T-cell (primary cell): ENCODE measurements around the gene CDX2. TPM values are rescaled to one million over a fixed set of nuclear protein-coding genes. Genes with fewer than 3 reads are reported as not detected.

ENCODE experiments used
- ATAC-seq, 4 experiments: fragments of 200-7000 bp in 3 of 4; fragments of 150-1000 bp in 1 of 4; cut with Tn5 transposase; replicated peaks in 1 of 4; 1 replicate in 3 of 4; 2 replicates in 1 of 4; pipeline ENCODE4 v1.10.0; 2021; ENCODE audit warnings: moderate library complexity in 3 of 4, mild to moderate bottlenecking in 2 of 4, moderate number of reproducible peaks in 1 of 4
- CTCF ChIA-PET, 2 donors: fragments of 300-600 bp; sonication (Branson Sonifier 250); formaldehyde crosslinking; loops; one replicate each; lab custom pipeline; 2022; ENCODE audit warnings: antibody characterized with exemption in 2 of 2; lab: Charles Lee
- POLR2A ChIA-PET, 2 donors: fragments of 300-600 bp; sonication (Branson Sonifier 250); formaldehyde crosslinking; loops; one replicate each; lab custom pipeline; 2022; ENCODE audit warnings: antibody characterized with exemption in 2 of 2; lab: Charles Lee
- DNase-seq, 35 experiments: peaks; one replicate each; pipeline versions ENCODE4 v3.0.0 to v3.0.0-alpha.2; 2013 to 2023
- H3K27ac ChIP-seq: one replicate; pipeline ENCODE4 v1.5.1; 2013; ENCODE audit warnings: low read length
- H3K27me3 ChIP-seq, 2 experiments: replicated peaks in 1 of 2; 1 replicate in 1 of 2; 2 replicates in 1 of 2; pipeline versions ENCODE4 v1.6.1 to v1.7.0; 2013; ENCODE audit warnings: low read length in 1 of 2, mixed read lengths in 1 of 2; ENCODE audit not compliant: control insufficient read depth in 2 of 2, insufficient read depth in 2 of 2; ENCODE audit errors: extremely low read depth in 1 of 2
- H3K36me3 ChIP-seq, 2 donors: 1 replicate in 1 of 2; 2 replicates in 1 of 2; pipeline versions ENCODE4 v1.6.1 to v1.7.0; 2013; ENCODE audit warnings: low read length in 1 of 2; ENCODE audit not compliant: control insufficient read depth in 2 of 2, insufficient read depth in 1 of 2; ENCODE audit errors: extremely low read depth in 1 of 2
- H3K4me1 ChIP-seq, 2 experiments: 1 replicate in 1 of 2; 2 replicates in 1 of 2; pipeline versions ENCODE4 v1.6.1 to v1.7.0; 2013; ENCODE audit warnings: low read length in 2 of 2, mixed read lengths in 1 of 2; ENCODE audit not compliant: insufficient read depth in 2 of 2, control insufficient read depth in 1 of 2; ENCODE audit errors: extremely low read depth in 1 of 2
- H3K4me3 ChIP-seq, 2 donors: 1 replicate in 1 of 2; 2 replicates in 1 of 2; pipeline versions ENCODE4 v1.5.1 to v1.7.0; 2013; ENCODE audit warnings: mild to moderate bottlenecking in 2 of 2, low read length in 1 of 2, moderate library complexity in 1 of 2; ENCODE audit not compliant: control insufficient read depth in 1 of 2; ENCODE audit errors: extremely low read depth in 1 of 2
- H3K9me3 ChIP-seq: 2 replicates; pipeline ENCODE4 v1.7.0; 2013
- H3K27ac Mint-ChIP-seq, 2 donors: one replicate each; pipeline ENCODE4 v1.8.0; 2020 to 2021; ENCODE audit warnings: mild to moderate bottlenecking in 2 of 2, mixed read lengths in 2 of 2
- H3K27me3 Mint-ChIP-seq, 2 donors: one replicate each; pipeline ENCODE4 v1.8.0; 2021 to 2022; ENCODE audit warnings: mixed read lengths in 2 of 2
- H3K36me3 Mint-ChIP-seq: one replicate; pipeline ENCODE4 v1.8.0; 2021; ENCODE audit warnings: mixed read lengths
- H3K4me1 Mint-ChIP-seq, 3 donors: one replicate each; pipeline ENCODE4 v1.8.0; 2020 to 2022; ENCODE audit warnings: mixed read lengths in 3 of 3, mild to moderate bottlenecking in 1 of 3
- H3K4me3 Mint-ChIP-seq, 3 donors: one replicate each; pipeline ENCODE4 v1.8.0; 2020 to 2022; ENCODE audit warnings: mild to moderate bottlenecking in 3 of 3, mixed read lengths in 3 of 3, moderate library complexity in 3 of 3
- H3K9me3 Mint-ChIP-seq, 3 donors: one replicate each; pipeline ENCODE4 v1.8.0; 2020 to 2022; ENCODE audit warnings: mixed read lengths in 3 of 3
- WGBS: methylation state at CpG from one replicate; pipeline ENCODE4 v1.1.5; 2013; ENCODE audit warnings: missing lambda C conversion rate; ENCODE audit not compliant: insufficient coverage; 5-methylcytosine and 5-hydroxymethylcytosine counted together
- total RNA-seq, 35 experiments: library from RNA in 6 of 35; stranded (reverse) in 6 of 35; fragments of 120-200 nt in 1 of 35; gene quantifications; one replicate each; pipeline versions ENCODE4 v1.2.1 to v1.2.4 and lab custom pipeline; 2013 to 2026

CDX2 gene
- total RNA-seq, 5 donors from 2014 or later (not counting 1 experiment from before 2014, with no cell fraction given) = 0.09 to 0.35 TPM; not detected in 3

GRCh38 chr13:27956576-27957300, 12.4 kb downstream of the CDX2 start:
- POLR2A ChIA-PET = interaction anchor here in 1 of 2 donors (0.6 kb wide), 1 partner anchor 23 kb away, joined by 3 read pairs; no protein-coding TSS in a partner anchor
- no peak overlapping the region for H3K4me3 ChIP-seq
- ATAC-seq (no peak), DNase-seq (no peak)
- no peaks in the 10 kb centered on the region for H3K9me3 Mint-ChIP-seq
- H3K9me3 ChIP-seq = no peaks in the 10 kb centered on the region
- no CpG with 5 or more reads among the region's 5 CpGs for WGBS
- H3K27me3 Mint-ChIP-seq = peaks cover 48 to 76% of the 10 kb centered on the region in 2 donors
- H3K27me3 ChIP-seq = peaks cover 23 to 60% of the 10 kb centered on the region in 2 experiments
- no peaks in the 10 kb centered on the region for H3K36me3 ChIP-seq
- H3K27ac Mint-ChIP-seq = no peak overlapping the region
- H3K36me3 Mint-ChIP-seq = no peaks in the 10 kb centered on the region
- no peak overlapping the region for H3K4me3 Mint-ChIP-seq
- H3K27ac ChIP-seq = no peak overlapping the region
- peaks cover 6 to 26% (median 25%) of the 10 kb centered on the region in 3 donors for H3K4me1 Mint-ChIP-seq
- peaks cover 0 to 31% of the 10 kb centered on the region in 2 experiments for H3K4me1 ChIP-seq
- CTCF ChIA-PET = interaction anchor here in 1 of 2 donors (1.0 to 1.2 kb wide), 2 partner anchors 11 to 585 kb away, joined by 3 read pairs; no protein-coding TSS in a partner anchor

GRCh38 chr13:27955014-27955591, 14.0 kb downstream of the CDX2 start:
- Histone ChIP-seq H3K36me3 (no peaks in the 10 kb centered on the region), H3K27ac (no peak overlapping the region), H3K4me3 (no peak overlapping the region), H3K4me1 (peaks cover 0 to 19% of the 10 kb centered on the region in 2 experiments), H3K9me3 (no peaks in the 10 kb centered on the region), H3K27me3 (peaks cover 29 to 54% of the 10 kb centered on the region in 2 experiments)
- Mint-ChIP-seq H3K4me1 (peaks cover 6 to 20% (median 13%) of the 10 kb centered on the region in 3 donors), H3K27me3 (peaks cover 55 to 76% of the 10 kb centered on the region in 2 donors), H3K27ac (no peak overlapping the region), H3K9me3 (peaks cover 0 to 4% (median 2%) of the 10 kb centered on the region in 3 donors), H3K4me3 (peak overlapping the region in 1 of 3 donors; percentile 21), H3K36me3 (no peaks in the 10 kb centered on the region)
- WGBS = 20% methylated on average over 1 of the region's 11 CpGs
- no peak for DNase-seq
- ChIA-PET POLR2A (interaction anchor here in 1 of 2 donors (0.6 kb wide), 1 partner anchor 678 kb away, joined by 3 read pairs; no protein-coding TSS in a partner anchor), CTCF (interaction anchor here (0.6 to 1.7 kb wide), 5 partner anchors 124 to 1177 kb away, joined by 3 to 6 read pairs (median 4); no protein-coding TSS in a partner anchor)
- no peak for ATAC-seq

GRCh38 chr13:27954406-27954851, 14.7 kb downstream of the CDX2 start:
- POLR2A ChIA-PET = interaction anchor here in 1 of 2 donors (0.6 kb wide), 1 partner anchor 677 kb away, joined by 3 read pairs; no protein-coding TSS in a partner anchor
- Mint-ChIP-seq H3K4me1 (peaks cover 6 to 15% (median 11%) of the 10 kb centered on the region in 3 donors), H3K9me3 (peaks cover 2 to 7% (median 5%) of the 10 kb centered on the region in 3 donors), H3K27me3 (peaks cover 55 to 75% of the 10 kb centered on the region in 2 donors), H3K4me3 (peak overlapping the region in 2 of 3 donors; percentile 61 to 76), H3K27ac (no peak overlapping the region), H3K36me3 (no peaks in the 10 kb centered on the region)
- CTCF ChIA-PET = interaction anchor here (0.6 to 1.7 kb wide), 8 partner anchors 124 to 1176 kb away, joined by 3 to 6 read pairs (median 4); no protein-coding TSS in a partner anchor
- H3K4me1 ChIP-seq = peaks cover 0 to 18% of the 10 kb centered on the region in 2 experiments
- H3K4me3 ChIP-seq = peak overlapping the region; percentile 38 to 66
- no peaks in the 10 kb centered on the region for H3K9me3 ChIP-seq
- H3K27me3 ChIP-seq = peaks cover 31 to 47% of the 10 kb centered on the region in 2 experiments
- no peaks in the 10 kb centered on the region for H3K36me3 ChIP-seq
- peak; percentile 15 to 29 (median 22) for ATAC-seq
- no peak overlapping the region for H3K27ac ChIP-seq
- WGBS = 7% methylated on average over 53 of the region's 56 CpGs
- no peak for DNase-seq

- ChIA-PET CTCF (interaction anchor here (0.7 to 1.7 kb wide), 6 partner anchors 124 to 969 kb away, joined by 3 to 5 read pairs (median 4); no protein-coding TSS in a partner anchor), POLR2A (no interaction called here)
- Mint-ChIP-seq H3K4me3 (peak overlapping the region; percentile 66 to 79 (median 66)), H3K27ac (no peak overlapping the region), H3K36me3 (no peaks in the 10 kb centered on the region), H3K27me3 (peaks cover 56 to 74% of the 10 kb centered on the region in 2 donors), H3K4me1 (peaks cover 6 to 15% (median 11%) of the 10 kb centered on the region in 3 donors), H3K9me3 (peaks cover 2 to 7% (median 5%) of the 10 kb centered on the region in 3 donors)
- Histone ChIP-seq H3K27me3 (peaks cover 29 to 44% of the 10 kb centered on the region in 2 experiments), H3K4me1 (peaks cover 0 to 18% of the 10 kb centered on the region in 2 experiments), H3K4me3 (peak overlapping the region; percentile 38 to 66), H3K27ac (no peak overlapping the region), H3K9me3 (no peaks in the 10 kb centered on the region), H3K36me3 (no peaks in the 10 kb centered on the region)
- ATAC-seq (peak; percentile 79 to 94 (median 87)), DNase-seq (peak in 28 of 35 experiments; percentile 12 to 68 (median 34))
- WGBS = 2% methylated on average over 69 of the region's 71 CpGs
Observed at GRCh38 chr13:27953676-27954405, 15.3 kb downstream of the CDX2 start.

- Mint-ChIP-seq H3K4me3 (peak overlapping the region; percentile 39 to 79 (median 66)), H3K9me3 (peaks cover 2 to 7% (median 5%) of the 10 kb centered on the region in 3 donors), H3K4me1 (peaks cover 6 to 15% (median 11%) of the 10 kb centered on the region in 3 donors), H3K27me3 (peaks cover 55 to 68% of the 10 kb centered on the region in 2 donors), H3K36me3 (no peaks in the 10 kb centered on the region), H3K27ac (no peak overlapping the region)
- H3K27ac ChIP-seq = no peak overlapping the region
- H3K9me3 ChIP-seq = no peaks in the 10 kb centered on the region
- 17% methylated on average over 17 of the region's 30 CpGs for WGBS
- DNase-seq (no peak), ATAC-seq (no peak)
- peak overlapping the region in 1 of 2 donors; percentile 66 for H3K4me3 ChIP-seq
- ChIA-PET POLR2A (no interaction called here), CTCF (interaction anchor here (0.7 to 1.7 kb wide), 6 partner anchors 123 to 968 kb away, joined by 3 to 5 read pairs (median 4); no protein-coding TSS in a partner anchor)
- peaks cover 29 to 44% of the 10 kb centered on the region in 2 experiments for H3K27me3 ChIP-seq
- peaks cover 0 to 18% of the 10 kb centered on the region in 2 experiments for H3K4me1 ChIP-seq
- no peaks in the 10 kb centered on the region for H3K36me3 ChIP-seq
Observed at GRCh38 chr13:27952876-27953675, 16.0 kb downstream of the CDX2 start.
